HCT116 (cell line): Measurements from ENCODE around the gene RND1. TPM values are rescaled to one million over a fixed set of nuclear protein-coding genes. Genes with fewer than 3 reads are reported as not detected.

Experiments
- ATAC-seq: fragments of 200-7000 bp; cut with Tn5 transposase; 2 replicates; pipeline ENCODE4 v1.9.1; 2020; ENCODE audit warnings: mild to moderate bottlenecking, moderate library complexity
- BruUV-seq: library from RNA; stranded (reverse); fragments of 400-500 nt; replicated peaks from 2 replicates; lab custom pipeline; 2021; lab: Mats Ljungman, UMichigan
- CTCF ChIA-PET: fragments of 300-600 bp; sonication (Branson Sonifier 250); formaldehyde crosslinking; loops from one replicate; lab custom pipeline; 2021; ENCODE audit warnings: antibody characterized with exemption; lab: Charles Lee
- POLR2A ChIA-PET: fragments of 300-600, 350-600 bp; sonication (Branson Sonifier 250); formaldehyde crosslinking; loops from one replicate; lab custom pipeline; 2021; ENCODE audit warnings: antibody characterized with exemption; lab: Charles Lee
- RAD21 ChIA-PET, 2 experiments: fragments of 300-600 bp; sonication (Branson Sonifier 250); formaldehyde crosslinking; loops; one replicate each; lab custom pipeline; 2023; ENCODE audit warnings: low total read pairs in 2 of 2; ENCODE audit not compliant: uncharacterized antibody in 2 of 2, unreplicated experiment in 2 of 2, low non-redundant PET in 1 of 2; lab: Charles Lee
- DNase-seq: peaks from one replicate; pipeline ENCODE4 v3.0.0-alpha.2; 2010; ENCODE audit warnings: low read depth, low spot score
- H2AFZ ChIP-seq: fragments of 200-600 bp; shearing (Covaris generic), sonication (generic); 2 replicates; pipeline ENCODE4 v1.6.1; 2017; ENCODE audit warnings: low read depth, mixed run types, mixed read lengths, antibody characterized with exemption, low read length; ENCODE audit not compliant: poor library complexity, severe bottlenecking
- H3K27ac ChIP-seq: 2 replicates; pipeline ENCODE4 v1.5.1; 2012; ENCODE audit warnings: low read depth, low read length
- H3K27me3 ChIP-seq: fragments of 200-600 bp; sonication (generic); 2 replicates; pipeline ENCODE4 v1.6.1; 2016; ENCODE audit warnings: mixed run types, low read length, mixed read lengths; ENCODE audit not compliant: insufficient read depth
- H3K36me3 ChIP-seq, 2 experiments: fragments of 200-500 bp in 1 of 2; fragments of 200-600 bp in 1 of 2; sonication (Bioruptor generic) in 1 of 2; sonication (generic) in 1 of 2; 2 replicates each; pipeline versions ENCODE4 v1.5.1 to v1.6.1; 2014 to 2016; ENCODE audit warnings: low read length in 2 of 2, inconsistent platforms in 1 of 2, mixed read lengths in 1 of 2, mixed run types in 1 of 2; ENCODE audit not compliant: insufficient read depth in 2 of 2, control insufficient read depth in 1 of 2
- H3K4me1 ChIP-seq, 2 experiments: fragments of 200-600 bp in 1 of 2; sonication (generic) in 1 of 2; 2 replicates each; pipeline versions ENCODE4 v1.5.1 to v1.6.1; 2012 to 2017; ENCODE audit warnings: low read length in 2 of 2, inconsistent platforms in 1 of 2, mild to moderate bottlenecking in 1 of 2, mixed read lengths in 1 of 2, mixed run types in 1 of 2, moderate library complexity in 1 of 2; ENCODE audit not compliant: insufficient read depth in 2 of 2, control insufficient read depth in 1 of 2
- H3K4me2 ChIP-seq: fragments of 200-600 bp; sonication (generic); 2 replicates; pipeline ENCODE4 v1.6.1; 2017; ENCODE audit warnings: mixed run types, low read length, mixed read lengths
- H3K4me3 ChIP-seq, 2 experiments: fragments of 200-600 bp in 1 of 2; sonication (generic) in 1 of 2; replicated peaks in 1 of 2; 2 replicates each; pipeline ENCODE4 v1.5.1; 2011 to 2016; ENCODE audit warnings: low read length in 2 of 2, control low read depth in 1 of 2, low read depth in 1 of 2, mild to moderate bottlenecking in 1 of 2, mixed read lengths in 1 of 2, mixed run types in 1 of 2
- H3K79me2 ChIP-seq: fragments of 200-600 bp; sonication (generic); 2 replicates; pipeline ENCODE4 v1.6.1; 2017; ENCODE audit warnings: mild to moderate bottlenecking, mixed run types, low read length, moderate library complexity, mixed read lengths; ENCODE audit not compliant: insufficient read depth
- H3K9ac ChIP-seq: fragments of 200-600 bp; sonication (generic); 2 replicates; pipeline ENCODE4 v1.6.1; 2016; ENCODE audit warnings: low read length, mixed read lengths
- H3K9me2 ChIP-seq: fragments of 200-600 bp; sonication (generic), shearing (Covaris generic); 2 replicates; pipeline ENCODE4 v1.6.1; 2017; ENCODE audit warnings: mixed run types, mild to moderate bottlenecking, moderate library complexity; ENCODE audit not compliant: insufficient read depth
- H3K9me3 ChIP-seq, 2 experiments: fragments of 200-500 bp in 1 of 2; fragments of 200-600 bp in 1 of 2; sonication (Bioruptor generic) in 1 of 2; sonication (generic) in 1 of 2; 2 replicates each; pipeline ENCODE4 v1.6.1; 2014 to 2017; ENCODE audit warnings: low read length in 2 of 2, mixed read lengths in 2 of 2, inconsistent platforms in 1 of 2, low read depth in 1 of 2, mild to moderate bottlenecking in 1 of 2, mixed run types in 1 of 2, moderate library complexity in 1 of 2; ENCODE audit not compliant: control insufficient read depth in 1 of 2, insufficient read depth in 1 of 2
- H4K20me1 ChIP-seq: fragments of 200-600 bp; sonication (generic), shearing (Covaris generic); 2 replicates; pipeline ENCODE4 v1.6.1; 2017; ENCODE audit warnings: mixed run types, mild to moderate bottlenecking, moderate library complexity; ENCODE audit not compliant: insufficient read depth
- CTCF ChIP-seq, 3 experiments: fragments of 200-600 bp in 1 of 3; sonication (generic) in 1 of 3; IDR thresholded peaks in 2 of 3; conservative IDR thresholded peaks in 1 of 3; 2 replicates each; pipeline ENCODE4 v1.5.1; 2012 to 2017; ENCODE audit warnings: low read depth in 2 of 3, low read length in 2 of 3, antibody characterized with exemption in 1 of 3, borderline replicate concordance in 1 of 3, control low read depth in 1 of 3, mild to moderate bottlenecking in 1 of 3, mixed read lengths in 1 of 3, mixed run types in 1 of 3, moderate library complexity in 1 of 3; ENCODE audit not compliant: insufficient read depth in 1 of 3
- REST ChIP-seq: IDR thresholded peaks from 2 replicates; pipeline ENCODE4 v1.6.1; 2012; ENCODE audit warnings: low read depth
- intact Hi-C: fragments of 100-400 bp; cut with micrococcal nuclease; formaldehyde crosslinking; loops from 2 replicates; pipeline ENCODE4 v1.10.0; 2022
- total RNA-seq: library from RNA; stranded (reverse); gene quantifications from one replicate; pipeline ENCODE4 v1.2.1, GENCODE V29; 2021; ENCODE audit not compliant: unreplicated experiment

The RND1 gene
- total RNA-seq, 1 experiment from 2014 or later = 2.0 TPM

DNA sequence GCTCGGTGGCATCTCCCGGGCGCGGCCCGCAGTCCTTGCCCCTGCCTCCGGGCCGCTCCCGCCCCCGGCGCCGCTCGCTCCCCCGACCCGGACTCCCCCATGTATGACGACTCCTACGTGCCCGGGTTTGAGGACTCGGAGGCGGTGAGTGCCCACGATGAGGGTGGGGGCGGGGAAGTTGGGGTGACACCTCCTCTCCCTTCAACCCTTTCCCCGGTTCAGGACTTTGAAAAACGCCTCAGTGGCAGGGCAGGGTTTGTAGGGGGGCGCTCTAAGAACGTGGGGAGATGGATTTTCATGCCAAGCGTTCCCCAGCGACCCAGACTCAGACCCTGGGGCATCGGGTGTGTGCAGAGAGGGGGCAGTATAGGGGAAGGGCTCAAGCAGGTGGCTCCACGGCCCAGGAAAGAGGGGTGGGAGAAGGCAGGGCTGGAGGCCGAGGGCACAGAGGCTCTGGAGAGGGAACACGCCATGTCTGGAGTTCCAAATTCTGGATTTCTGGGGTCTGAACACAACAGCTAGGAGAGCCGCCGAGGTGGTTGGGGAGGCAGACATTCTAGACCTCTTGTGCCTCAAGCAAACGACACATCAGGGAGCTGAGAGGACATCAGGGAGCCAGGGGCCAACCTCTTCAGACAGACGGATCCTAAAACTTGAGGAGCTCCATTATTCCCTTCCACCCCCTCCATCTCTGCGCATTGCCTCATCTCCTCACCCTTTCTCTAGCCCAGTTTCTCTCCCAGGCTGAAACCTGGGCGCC, 46.7 kb downstream of the RND1 start:
- Histone ChIP-seq H3K27me3 (no peaks in the 10 kb centered on the region), H3K79me2 (no peaks in the 10 kb centered on the region), H4K20me1 (no peaks in the 10 kb centered on the region), H3K27ac (peak overlapping the region; percentile 30; the same call in 1 of the 2 replicates), H3K4me2 (peak overlapping the region; percentile 76), H3K36me3 (peaks cover 0 to 6% of the 10 kb centered on the region in 2 experiments; a peak in 1 of 4 replicates), H3K4me3 (peak overlapping the region; percentile 51 to 60), H3K4me1 (peaks cover 20 to 40% of the 10 kb centered on the region in 2 experiments), H3K9me3 (no peaks in the 10 kb centered on the region), H3K9ac (peak overlapping the region; percentile 37; the same call in 1 of the 2 replicates), H3K9me2 (no peaks in the 10 kb centered on the region), H2AFZ (no peak overlapping the region)
- DNase-seq (no peak), ATAC-seq (peak; percentile 15)
- TF ChIP-seq REST (no peak), CTCF (IDR thresholded peaks at IDR 0.05 in 2 of 3, conservative IDR thresholded peaks at IDR 0.05 in 1 of 3; ENCODE audit: borderline replicate concordance in 1 of 3, insufficient read depth in 1 of 3, low read depth in 2 of 3, low read length in 2 of 3) (peak in 2 of 3 experiments; percentile 51 to 58; a peak in 3 of 6 replicates)
- intact Hi-C loops = no loop called here
- no TSS peak for BruUV-seq
- CTCF ChIA-PET = interaction anchor here (1.0 to 1.9 kb wide), 2 partner anchors 66 to 169 kb away, joined by 3 to 5 read pairs; no protein-coding TSS in a partner anchor
- RAD21 ChIA-PET = no interaction called here
- POLR2A ChIA-PET = interaction anchor here (1.4 kb wide), 1 partner anchor 13 kb away, joined by 3 read pairs; no protein-coding TSS in a partner anchor
